ENCODE results near the gene KCNN1.

GRCh38 chr19:17942181-17942580 is 24.7 kb upstream of the KCNN1 start:
- no peak for TF ChIP-seq CTCF (IDR thresholded peaks at IDR 0.05 in 2 of 3, conservative IDR thresholded peaks at IDR 0.05 in 1 of 3; ENCODE audit: insufficient read depth in 2 of 3, low read depth in 1 of 3, low read length in 3 of 3)
- no peak for TF ChIP-seq FOXM1 (IDR thresholded peaks at IDR 0.05; ENCODE audit: low read depth)
- TF ChIP-seq FOXM1 (CRISPR knock-in tag; IDR thresholded peaks at IDR 0.05; ENCODE audit: low read depth), result no peak
- TF ChIP-seq TCF7L2 (IDR thresholded peaks at IDR 0.05; ENCODE audit: low read depth, low read length), result no peak
- no peak for TF ChIP-seq ADNP (tag; IDR thresholded peaks at IDR 0.05)
- TF ChIP-seq FOXK1 (CRISPR knock-in tag; IDR thresholded peaks at IDR 0.05; ENCODE audit: borderline replicate concordance), result no peak
- TF ChIP-seq EGR1 (conservative IDR thresholded peaks at IDR 0.05), result no peak
- TF ChIP-seq ZNF431 (CRISPR knock-in tag; IDR thresholded peaks at IDR 0.05), result no peak
- no peak for TF ChIP-seq USF2 (CRISPR knock-in tag; IDR thresholded peaks at IDR 0.05)
- no peak for TF ChIP-seq YY1 (IDR thresholded peaks at IDR 0.05; ENCODE audit: borderline replicate concordance in 1 of 3, control insufficient read depth in 1 of 3, extremely low read depth in 1 of 3, insufficient read depth in 3 of 3, insufficient read length in 1 of 3, insufficient replicate concordance in 2 of 3, low read depth in 1 of 3, low read length in 2 of 3)
- TF ChIP-seq CUX1 (CRISPR knock-in tag; IDR thresholded peaks at IDR 0.05), result no peak
- no peak for TF ChIP-seq SNIP1 (IDR thresholded peaks at IDR 0.05; ENCODE audit: low read depth)
- TF ChIP-seq SUPT5H (IDR thresholded peaks at IDR 0.05), result no peak

All from K562 (cell line).